Measurements from ENCODE around the gene SNX1. TPM values are rescaled to one million over a fixed set of nuclear protein-coding genes. Genes with fewer than 3 reads are reported as not detected.

SNX1 gene
- total and polyA plus RNA-seq, 10 of the 15 experiments (the other 5 are each of a cell fraction or from before 2014, with no cell fraction given): 17.8 to 115 (median 96.3) TPM

DNA sequence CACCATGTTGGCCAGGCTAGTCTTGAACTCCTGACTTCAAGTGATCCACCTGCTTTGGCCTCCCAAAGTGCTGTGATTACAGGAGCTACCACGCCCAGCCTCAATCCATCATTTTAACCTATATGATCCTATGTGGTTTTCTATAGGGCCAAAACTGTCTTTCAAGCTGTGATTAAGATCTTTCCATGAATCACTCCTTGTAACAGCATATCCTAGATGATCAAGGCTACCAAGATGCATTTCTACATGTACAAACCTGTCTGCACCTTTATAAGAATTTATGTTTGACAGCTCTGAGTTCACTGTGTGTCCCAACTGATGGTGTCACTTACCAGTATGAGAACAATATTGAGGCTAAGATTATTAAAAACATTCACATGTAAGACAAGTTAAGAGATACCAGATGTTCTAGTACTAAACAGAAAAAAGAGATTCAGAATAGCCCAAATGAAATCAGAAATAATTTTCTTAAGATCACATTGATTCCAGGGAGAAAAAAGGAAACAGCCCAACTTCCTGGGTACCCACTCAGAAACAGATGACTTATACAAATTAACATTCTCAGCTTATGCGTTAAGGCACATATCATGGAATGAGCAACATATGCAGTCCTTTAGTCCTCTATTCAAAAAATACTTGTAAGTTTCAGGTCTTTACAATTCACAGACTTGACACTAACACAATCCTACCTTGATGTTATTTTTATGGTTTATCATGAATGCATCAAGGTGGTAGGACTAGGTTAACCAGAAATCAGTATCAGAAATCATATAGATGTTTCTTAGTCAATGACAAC, 91.8 kb downstream of the SNX1 start (continued):
- TF ChIP-seq SIX5 (IDR thresholded peaks at IDR 0.05; ENCODE audit: low read depth, low read length, severe bottlenecking): no peak
- no peak for TF ChIP-seq IRF4 (IDR thresholded peaks at IDR 0.05; ENCODE audit: low read depth, low read length)
- TF ChIP-seq RCOR1 (conservative IDR thresholded peaks at IDR 0.05; ENCODE audit: low read depth, low read length): no peak
- no peak for TF ChIP-seq PML (IDR thresholded peaks at IDR 0.05; ENCODE audit: low read length)
- TF ChIP-seq, protein P1, sequence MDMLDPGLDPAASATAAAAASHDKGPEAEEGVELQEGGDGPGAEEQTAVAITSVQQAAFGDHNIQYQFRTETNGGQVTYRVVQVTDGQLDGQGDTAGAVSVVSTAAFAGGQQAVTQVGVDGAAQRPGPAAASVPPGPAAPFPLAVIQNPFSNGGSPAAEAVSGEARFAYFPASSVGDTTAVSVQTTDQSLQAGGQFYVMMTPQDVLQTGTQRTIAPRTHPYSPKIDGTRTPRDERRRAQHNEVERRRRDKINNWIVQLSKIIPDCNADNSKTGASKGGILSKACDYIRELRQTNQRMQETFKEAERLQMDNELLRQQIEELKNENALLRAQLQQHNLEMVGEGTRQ (IDR thresholded peaks at IDR 0.05; ENCODE audit: borderline replicate concordance, low read depth, low read length): no peak
- TF ChIP-seq BCL11A (IDR thresholded peaks at IDR 0.05; ENCODE audit: low read depth, low read length): no peak
- TF ChIP-seq RFX5 (IDR thresholded peaks at IDR 0.05; ENCODE audit: low read depth, low read length): no peak
- TF ChIP-seq BRCA1 (IDR thresholded peaks at IDR 0.05; ENCODE audit: low read depth, low read length): no peak
- no peak for TF ChIP-seq ZSCAN29 (IDR thresholded peaks at IDR 0.05)
- no peak for TF ChIP-seq NBN (IDR thresholded peaks at IDR 0.05)

Small RNA genes lying within 50 kb of the gene (small RNA-seq; reads per million reads assigned to genes)
- not detected for gene RF00019

Other genes with a start within 250 kb of the SNX1 start
- gene DAPK2, start 49.5 kb upstream of the SNX1 start, total RNA-seq (2014; rRNA removed): 5.4 and 8.4 TPM in 2 replicates
- 3.8 and 4.8 TPM in 2 replicates for gene DAPK2, start 49.5 kb upstream of the SNX1 start, total RNA-seq (2014; rRNA removed; fragmentation: Illumina TruSeq; extraction: Trizol)
- gene DAPK2, start 49.5 kb upstream of the SNX1 start, total RNA-seq (2021): 5.6 and 5.9 TPM in 2 replicates
- gene DAPK2, start 49.5 kb upstream of the SNX1 start, polyA plus RNA-seq (2011; rRNA removed): 2.9 and 4.3 TPM in 2 replicates
- 3.4 and 6.1 TPM in 2 replicates for gene DAPK2, start 49.5 kb upstream of the SNX1 start, polyA plus RNA-seq (2014; fragmentation: Illumina TruSeq; extraction: Trizol)
- gene DAPK2, start 49.5 kb upstream of the SNX1 start, polyA plus RNA-seq (2014; fragmentation: Nextera tagmentation; extraction: Ambion mirVana): under 1 TPM; 0.69 to 0.75 TPM
- 5.5 and 6.6 TPM in 2 replicates for gene DAPK2, start 49.5 kb upstream of the SNX1 start, polyA plus RNA-seq (2014; rRNA removed)
- 1 to 10 TPM; 3.3 to 4.4 TPM for gene DAPK2, start 49.5 kb upstream of the SNX1 start, polyA plus RNA-seq (2016; fragmentation: Nextera tagmentation; extraction: Ambion mirVana)
- 169 and 200 TPM in 2 replicates for gene CIAO2A, start 2.1 kb upstream of the SNX1 start, total RNA-seq (2014; rRNA removed)
- 159 and 160 TPM in 2 replicates for gene CIAO2A, start 2.1 kb upstream of the SNX1 start, total RNA-seq (2014; rRNA removed; fragmentation: Illumina TruSeq; extraction: Trizol)
- 94.5 and 101 TPM in 2 replicates for gene CIAO2A, start 2.1 kb upstream of the SNX1 start, total RNA-seq (2021)
- gene CIAO2A, start 2.1 kb upstream of the SNX1 start, polyA plus RNA-seq (2011; rRNA removed): 209 and 341 TPM in 2 replicates
- gene CIAO2A, start 2.1 kb upstream of the SNX1 start, polyA plus RNA-seq (2014; fragmentation: Illumina TruSeq; extraction: Trizol): 132 and 138 TPM in 2 replicates
- gene CIAO2A, start 2.1 kb upstream of the SNX1 start, polyA plus RNA-seq (2014; fragmentation: Nextera tagmentation; extraction: Ambion mirVana): 100 to 1,000 TPM; 264 to 303 TPM
- 164 and 198 TPM in 2 replicates for gene CIAO2A, start 2.1 kb upstream of the SNX1 start, polyA plus RNA-seq (2014; rRNA removed)
- gene CIAO2A, start 2.1 kb upstream of the SNX1 start, polyA plus RNA-seq (2016; fragmentation: Nextera tagmentation; extraction: Ambion mirVana): 100 to 1,000 TPM; 399 to 400 TPM
- 23.2 and 25.7 TPM in 2 replicates for gene SNX22, start 55.7 kb downstream of the SNX1 start, total RNA-seq (2014; rRNA removed)
- gene SNX22, start 55.7 kb downstream of the SNX1 start, total RNA-seq (2014; rRNA removed; fragmentation: Illumina TruSeq; extraction: Trizol): 11.1 and 12.2 TPM in 2 replicates
- gene SNX22, start 55.7 kb downstream of the SNX1 start, total RNA-seq (2021): 23.2 and 26.1 TPM in 2 replicates
- 3.2 and 4.4 TPM in 2 replicates for gene SNX22, start 55.7 kb downstream of the SNX1 start, polyA plus RNA-seq (2011; rRNA removed)
- 6.6 and 10.4 TPM in 2 replicates for gene SNX22, start 55.7 kb downstream of the SNX1 start, polyA plus RNA-seq (2014; fragmentation: Illumina TruSeq; extraction: Trizol)
- 1 to 10 TPM; 6.3 to 6.8 TPM for gene SNX22, start 55.7 kb downstream of the SNX1 start, polyA plus RNA-seq (2014; fragmentation: Nextera tagmentation; extraction: Ambion mirVana)
- gene SNX22, start 55.7 kb downstream of the SNX1 start, polyA plus RNA-seq (2014; rRNA removed): 26.1 and 29.0 TPM in 2 replicates
- 1 to 10 TPM; 6.4 to 6.9 TPM for gene SNX22, start 55.7 kb downstream of the SNX1 start, polyA plus RNA-seq (2016; fragmentation: Nextera tagmentation; extraction: Ambion mirVana)
- 336 and 349 TPM in 2 replicates for gene PPIB, start 67.0 kb downstream of the SNX1 start, total RNA-seq (2014; rRNA removed)
- gene PPIB, start 67.0 kb downstream of the SNX1 start, total RNA-seq (2014; rRNA removed; fragmentation: Illumina TruSeq; extraction: Trizol): 401 and 446 TPM in 2 replicates
- 404 and 424 TPM in 2 replicates for gene PPIB, start 67.0 kb downstream of the SNX1 start, total RNA-seq (2021)
- 281 and 344 TPM in 2 replicates for gene PPIB, start 67.0 kb downstream of the SNX1 start, polyA plus RNA-seq (2011; rRNA removed)
- 284 and 570 TPM in 2 replicates for gene PPIB, start 67.0 kb downstream of the SNX1 start, polyA plus RNA-seq (2014; fragmentation: Illumina TruSeq; extraction: Trizol)
- gene PPIB, start 67.0 kb downstream of the SNX1 start, polyA plus RNA-seq (2014; fragmentation: Nextera tagmentation; extraction: Ambion mirVana): 100 to 1,000 TPM; 831 to 858 TPM
- 393 and 399 TPM in 2 replicates for gene PPIB, start 67.0 kb downstream of the SNX1 start, polyA plus RNA-seq (2014; rRNA removed)
- 100 to 1,000 TPM; 915 to 936 TPM for gene PPIB, start 67.0 kb downstream of the SNX1 start, polyA plus RNA-seq (2016; fragmentation: Nextera tagmentation; extraction: Ambion mirVana)

Data from GM12878 (cell line).